Heart left ventricle (tissue), 16 donors: Measurements from ENCODE around the gene PRSS21. TPM values are rescaled to one million over a fixed set of nuclear protein-coding genes. Genes with fewer than 3 reads are reported as not detected.

Experiments
- ATAC-seq, 4 donors: fragments of 200-7000 bp; cut with Tn5 transposase; one replicate each; pipeline ENCODE4 v1.9.1; 2020 to 2022; ENCODE audit warnings: moderate library complexity in 4 of 4, mild to moderate bottlenecking in 3 of 4, moderate number of reproducible peaks in 1 of 4
- DNase-seq, 5 donors: peaks; one replicate each; pipeline ENCODE4 v3.0.0-alpha.2; 2020
- H3K27ac ChIP-seq, 12 donors: fragments of 200-600 bp; sonication (generic) in 4 of 12; one replicate each; pipeline versions ENCODE4 v1.5.0 to v1.8.0; 2016 to 2022; ENCODE audit warnings: mild to moderate bottlenecking in 2 of 12
- H3K27me3 ChIP-seq, 9 donors: fragments of 200-600 bp; sonication (generic) in 2 of 9; one replicate each; pipeline versions ENCODE4 v1.5.1 to v1.8.0; 2016 to 2022; ENCODE audit warnings: mild to moderate bottlenecking in 3 of 9
- H3K36me3 ChIP-seq, 9 donors: fragments of 200-600 bp; sonication (generic) in 2 of 9; one replicate each; pipeline versions ENCODE4 v1.5.0 to v1.8.0; 2018 to 2022; ENCODE audit warnings: mild to moderate bottlenecking in 2 of 9
- H3K4me1 ChIP-seq, 12 donors: fragments of 200-600 bp; sonication (generic) in 4 of 12; one replicate each; pipeline versions ENCODE4 v1.5.0 to v1.8.0; 2016 to 2022; ENCODE audit warnings: mild to moderate bottlenecking in 3 of 12
- H3K4me3 ChIP-seq, 12 donors: fragments of 200-600 bp; sonication (generic) in 4 of 12; one replicate each; pipeline versions ENCODE4 v1.5.0 to v1.8.0; 2017 to 2022; ENCODE audit warnings: mild to moderate bottlenecking in 9 of 12, moderate library complexity in 4 of 12
- H3K9me3 ChIP-seq, 12 donors: fragments of 200-600 bp; sonication (generic) in 4 of 12; one replicate each; pipeline versions ENCODE4 v1.5.0 to v1.8.0; 2016 to 2022; ENCODE audit warnings: mild to moderate bottlenecking in 1 of 12
- POLR2A ChIP-seq, 2 donors: fragments of 450-650 bp; IDR thresholded peaks; one replicate each; pipeline ENCODE4 v1.6.1; 2017; ENCODE audit warnings: antibody characterized with exemption in 2 of 2, mild to moderate bottlenecking in 2 of 2, moderate library complexity in 2 of 2
- WGBS, 4 donors: extraction: QIAGEN DNeasy Blood & Tissue Kit in 2 of 4; methylation state at CpG; one replicate each; pipeline versions ENCODE4 v1.1.5 to v1.1.7; 2013 to 2018; 5-methylcytosine and 5-hydroxymethylcytosine counted together
- intact Hi-C, 10 donors: fragments of 100-400 bp; cut with DNase I; formaldehyde crosslinking; loops; one replicate each; pipeline versions ENCODE4 v1.11.1 to v1.14.2; 2022
- long read RNA-seq, 3 donors: library from polyadenylated mRNA; unstranded; transcript quantifications; one replicate each; pipeline ENCODE4 v2.0.0, GENCODE V29; 2020 to 2021
- polyA plus RNA-seq, 2 donors: library from polyadenylated mRNA; stranded (reverse); fragments of 200-250 nt; gene quantifications; one replicate each; pipeline ENCODE4 v1.2.3, GENCODE V29; 2013
- total RNA-seq, 9 donors: library from RNA; depleted of rRNA in 2 of 9; stranded (reverse); fragments of >200 nt in 2 of 9; fragmentation: NEBNext Ultra II Directional in 3 of 9; extraction: Animal tissue kit (Norgen Biotek cat#: 25700) in 3 of 9; gene quantifications; one replicate each; pipeline versions ENCODE4 v1.1.0 to v1.2.4, GENCODE V29; 2016 to 2023
- TF ChIP-seq, protein P1 (sequence below), 12 donors: fragments of 200-600 bp; sonication (generic) in 4 of 12; IDR thresholded peaks; one replicate each; pipeline versions ENCODE4 v1.5.0 to v1.8.0; 2018 to 2022; ENCODE audit warnings: antibody characterized with exemption in 12 of 12, mild to moderate bottlenecking in 5 of 12
- donor health status: ischemic (EF 13 %, LVEDD 7.1; RV severe dilation, severe dysfunction).
- donor health status: healthy with polysubstance abuse.
- donor health status: DM: no; HTN: yes; CAD: no.
- donor health status: DM: no; HTN: no; CAD: no.
- donor health status: ischemic (EF 25% LVEDD 6.9; RV normal size, moderate dysfunction).
- donor health status: ischemic (EF 25% LVEDD 5.7; RV mildly dilated, moderate dysfunction).
- donor health status: healthy.
- donor health status: DM: yes; HTN: yes; CAD: no.
- donor health status: ischemic (EF 35%, LVEDD 5.7; RV mildly dilated, moderate dysfunction).
- donor health status: nonischemic (EF 11% LVEDD 7.7; RV severe dilation, severe dysfunction).
- donor health status: DM: yes; HTN: yes; CAD: no.
- donor health status: PGD.
- donor health status: ischemic (EF 29% LVEDD 5.4; RV normal size, mild dysfunction).
- donor health status: nonischemic (EF 23%, LVEDD 6.1; RV moderate dilation, normal function).

Gene PRSS21
- not detected for total RNA-seq
- polyA plus RNA-seq, result not detected
- long read RNA-seq, donor 1, result 0 reads
- long read RNA-seq, donor 2, result 0 reads
- long read RNA-seq, donor 3, result 0 reads

- peaks cover 0 to 59% (median 9%) of the 10 kb centered on the region in 9 donors for H3K27me3 ChIP-seq
- no peak within 1 kb of the TSS for H3K27ac ChIP-seq
- no peak for TF ChIP-seq POLR2A (IDR thresholded peaks at IDR 0.05)
- TF ChIP-seq, protein P1, sequence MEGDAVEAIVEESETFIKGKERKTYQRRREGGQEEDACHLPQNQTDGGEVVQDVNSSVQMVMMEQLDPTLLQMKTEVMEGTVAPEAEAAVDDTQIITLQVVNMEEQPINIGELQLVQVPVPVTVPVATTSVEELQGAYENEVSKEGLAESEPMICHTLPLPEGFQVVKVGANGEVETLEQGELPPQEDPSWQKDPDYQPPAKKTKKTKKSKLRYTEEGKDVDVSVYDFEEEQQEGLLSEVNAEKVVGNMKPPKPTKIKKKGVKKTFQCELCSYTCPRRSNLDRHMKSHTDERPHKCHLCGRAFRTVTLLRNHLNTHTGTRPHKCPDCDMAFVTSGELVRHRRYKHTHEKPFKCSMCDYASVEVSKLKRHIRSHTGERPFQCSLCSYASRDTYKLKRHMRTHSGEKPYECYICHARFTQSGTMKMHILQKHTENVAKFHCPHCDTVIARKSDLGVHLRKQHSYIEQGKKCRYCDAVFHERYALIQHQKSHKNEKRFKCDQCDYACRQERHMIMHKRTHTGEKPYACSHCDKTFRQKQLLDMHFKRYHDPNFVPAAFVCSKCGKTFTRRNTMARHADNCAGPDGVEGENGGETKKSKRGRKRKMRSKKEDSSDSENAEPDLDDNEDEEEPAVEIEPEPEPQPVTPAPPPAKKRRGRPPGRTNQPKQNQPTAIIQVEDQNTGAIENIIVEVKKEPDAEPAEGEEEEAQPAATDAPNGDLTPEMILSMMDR (IDR thresholded peaks at IDR 0.05), result peak in 2 of 12 donors; percentile 9 to 13
- H3K9me3 ChIP-seq, result no peaks in the 10 kb centered on the region
- DNase-seq (no peak), ATAC-seq (no peak)
- peak within 1 kb of the TSS in 1 of 12 donors; percentile 13 for H3K4me3 ChIP-seq
- peaks cover 0 to 4% (median 0%) of the 10 kb centered on the region in 12 donors for H3K4me1 ChIP-seq
- intact Hi-C loops, result no loop called here
- 58 to 74% (median 68%) methylated on average over 24 to 28 of the region's 28 CpGs for WGBS, 4 donors
- no peaks in the 10 kb centered on the region for H3K36me3 ChIP-seq
Measured at GRCh38 chr16:2816751-2817339, at the start of gene PRSS21. TSS of gene PRSS21 (plus strand) at chr16:2817237. CDS start at chr16:2817269, 32 bp downstream.

- Histone ChIP-seq H3K36me3 (peaks cover 4 to 100% (median 99%) of the 10 kb centered on the region in 9 donors), H3K4me1 (peaks cover 0 to 30% (median 8%) of the 10 kb centered on the region in 12 donors), H3K27ac (no peak overlapping the region), H3K4me3 (no peak overlapping the region), H3K27me3 (no peaks in the 10 kb centered on the region), H3K9me3 (no peaks in the 10 kb centered on the region)
- ATAC-seq (no peak), DNase-seq (peak in 1 of 5 donors; percentile 48)
- intact Hi-C loops, result loop anchor here in 1 of 10 donors (2.0 kb wide), 1 partner anchor 13 kb away; no protein-coding TSS in a partner anchor
- TF ChIP-seq, protein P1 (IDR thresholded peaks at IDR 0.05), result no peak
- TF ChIP-seq POLR2A (IDR thresholded peaks at IDR 0.05), result no peak
- 69 to 74% (median 72%) methylated on average over 14 of the region's 14 CpGs for WGBS, 4 donors
Measured at GRCh38 chr16:2767891-2768290, 49.1 kb upstream of the PRSS21 start.

DNA sequence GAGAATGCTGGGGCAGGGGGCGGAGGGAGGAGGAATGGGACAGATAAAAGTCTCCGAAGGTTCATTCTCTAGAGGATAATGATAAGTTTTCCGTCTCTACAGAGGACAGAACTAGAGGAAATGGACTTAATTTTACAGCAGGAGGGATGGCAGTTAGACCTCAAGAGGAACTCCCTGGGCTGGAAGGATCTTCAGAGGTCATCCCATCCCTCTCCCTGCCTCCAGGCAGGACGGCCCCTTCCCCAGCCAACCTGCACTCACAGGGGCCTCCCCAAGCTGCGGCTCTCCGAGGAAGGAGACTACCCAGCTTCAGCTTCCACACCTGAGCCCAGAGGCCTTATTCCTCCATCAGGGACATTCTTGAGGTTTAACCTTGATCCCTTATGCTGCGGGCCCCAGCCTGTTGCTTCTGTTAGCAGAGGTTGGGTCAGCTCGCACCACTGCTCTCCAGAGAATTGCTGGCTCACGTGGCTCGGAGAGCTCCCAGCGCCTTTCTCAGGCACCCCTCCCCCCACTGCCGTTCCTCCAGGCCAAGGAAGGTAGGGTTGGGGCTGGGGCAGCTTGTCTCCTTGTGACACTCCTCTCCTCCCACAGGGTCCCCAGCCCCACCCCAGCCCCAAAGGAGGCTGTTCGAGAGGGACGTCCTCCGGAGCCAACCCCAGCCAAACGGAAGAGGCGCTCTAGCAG lies 48.5 kb upstream of the PRSS21 start:
- Histone ChIP-seq H3K9me3 (no peaks in the 10 kb centered on the region), H3K4me3 (no peak overlapping the region), H3K4me1 (peaks cover 0 to 32% (median 8%) of the 10 kb centered on the region in 12 donors), H3K27me3 (no peaks in the 10 kb centered on the region), H3K27ac (no peak overlapping the region), H3K36me3 (peaks cover 2 to 100% (median 99%) of the 10 kb centered on the region in 9 donors)
- DNase-seq, result peak in 1 of 5 donors; percentile 54
- TF ChIP-seq, protein P1 (IDR thresholded peaks at IDR 0.05), result no peak
- TF ChIP-seq POLR2A (IDR thresholded peaks at IDR 0.05), result no peak
- whole genome bisulfite sequencing, 4 donors, result 66 to 83% (median 78%) methylated on average over 16 to 17 of the region's 17 CpGs
- intact Hi-C loops, result loop anchor here in 1 of 10 donors (2.0 kb wide), 1 partner anchor 14 kb away; no protein-coding TSS in a partner anchor
- no peak for ATAC-seq

DNA sequence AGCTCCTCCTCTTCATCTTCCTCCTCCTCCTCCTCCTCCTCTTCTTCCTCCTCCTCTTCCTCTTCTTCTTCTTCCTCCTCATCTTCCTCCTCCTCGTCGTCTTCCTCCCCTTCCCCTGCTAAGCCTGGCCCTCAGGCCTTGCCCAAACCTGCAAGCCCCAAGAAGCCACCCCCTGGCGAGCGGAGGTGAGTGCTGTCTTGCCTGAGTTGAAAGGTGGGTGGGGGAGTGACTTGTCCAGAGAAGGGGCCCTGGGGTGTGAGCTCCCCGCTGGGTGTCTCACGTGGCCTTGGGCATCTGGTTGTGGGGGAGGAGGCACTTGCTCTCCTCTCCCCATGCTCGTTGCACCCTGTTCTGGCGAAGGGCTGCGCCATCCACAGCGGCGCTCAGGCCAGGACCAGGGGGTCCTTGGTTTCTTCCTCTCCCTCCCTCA lies 47.9 kb upstream of the PRSS21 start:
- peak overlapping the region in 1 of 12 donors; percentile 6 for H3K27ac ChIP-seq
- H3K36me3 ChIP-seq, result peaks cover 2 to 100% (median 99%) of the 10 kb centered on the region in 9 donors
- no peak overlapping the region for H3K4me3 ChIP-seq
- intact Hi-C loops, result loop anchor here in 1 of 10 donors (2.0 kb wide), 1 partner anchor 14 kb away; no protein-coding TSS in a partner anchor
- TF ChIP-seq, protein P1 (IDR thresholded peaks at IDR 0.05), result no peak
- TF ChIP-seq POLR2A (IDR thresholded peaks at IDR 0.05), result no peak
- ATAC-seq (no peak), DNase-seq (peak in 1 of 5 donors; percentile 42)
- H3K4me1 ChIP-seq, result peaks cover 0 to 32% (median 8%) of the 10 kb centered on the region in 12 donors
- no peaks in the 10 kb centered on the region for H3K9me3 ChIP-seq
- no peaks in the 10 kb centered on the region for H3K27me3 ChIP-seq
- 83 to 87% (median 84%) methylated on average over 11 of the region's 11 CpGs for WGBS, 4 donors
